ENCODE results near the gene GOLPH3L.
"Not testable (repeated sequence)": the region's sequence is repeated elsewhere in the genome, so short reads cannot be mapped to it uniquely, and the experiment has no call there.

The GOLPH3L gene

GRCh38 chr1:150661156-150661555, 35.8 kb downstream of the GOLPH3L start:
- H3K27ac ChIP-seq = no peak overlapping the region
- H4K20me1 ChIP-seq (ENCODE audit: insufficient read depth) = no peaks in the 10 kb centered on the region
- H3K79me2 ChIP-seq (ENCODE audit: insufficient read depth, low read depth) = no peaks in the 10 kb centered on the region
- no peak overlapping the region for H3K9ac ChIP-seq
- peaks cover 6% of the 10 kb centered on the region for H3K4me1 ChIP-seq (ENCODE audit: low read depth, poor library complexity, severe bottlenecking)
- H2AFZ ChIP-seq (ENCODE audit: low read depth) = no peak overlapping the region
- no peaks in the 10 kb centered on the region for H3K36me3 ChIP-seq (ENCODE audit: insufficient read depth)
- H3K27me3 ChIP-seq (ENCODE audit: insufficient read depth, low read depth) = no peaks in the 10 kb centered on the region
- H3K4me2 ChIP-seq = no peak overlapping the region
- no peak overlapping the region for H3K4me3 ChIP-seq (IDR thresholded peaks at IDR 0.05; ENCODE audit: insufficient read depth, low read depth, low read length)
- no peak for TF ChIP-seq CTCF (conservative IDR thresholded peaks at IDR 0.05; ENCODE audit: low read depth, low read length)

- H3K27ac ChIP-seq = no peak overlapping the region
These were observed 36.4 kb downstream of the GOLPH3L start for GRCh38 chr1:150660584-150660983.

GRCh38 chr1:150657064-150657463, 39.9 kb downstream of the GOLPH3L start:
- not testable (repeated sequence) for H3K36me3 ChIP-seq (ENCODE audit: insufficient read depth); H3K9ac ChIP-seq

More at GRCh38 chr1:150660584-150660983, 36.4 kb downstream of the GOLPH3L start:
- no peak overlapping the region for H2AFZ ChIP-seq (ENCODE audit: low read depth)
- H3K4me1 ChIP-seq (ENCODE audit: low read depth, poor library complexity, severe bottlenecking) = peaks cover 6% of the 10 kb centered on the region
- H3K9ac ChIP-seq = no peak overlapping the region
- no peak overlapping the region for H3K4me2 ChIP-seq
- no peaks in the 10 kb centered on the region for H4K20me1 ChIP-seq (ENCODE audit: insufficient read depth)
- H3K27me3 ChIP-seq (ENCODE audit: insufficient read depth, low read depth) = no peaks in the 10 kb centered on the region
- H3K36me3 ChIP-seq (ENCODE audit: insufficient read depth) = no peaks in the 10 kb centered on the region
- TF ChIP-seq CTCF (conservative IDR thresholded peaks at IDR 0.05; ENCODE audit: low read depth, low read length) = no peak
- H3K79me2 ChIP-seq (ENCODE audit: insufficient read depth, low read depth) = no peaks in the 10 kb centered on the region
- no peak overlapping the region for H3K4me3 ChIP-seq (IDR thresholded peaks at IDR 0.05; ENCODE audit: insufficient read depth, low read depth, low read length)

GRCh38 chr1:150654635-150655034, 42.3 kb downstream of the GOLPH3L start:
- not testable (repeated sequence) for H2AFZ ChIP-seq (ENCODE audit: low read depth); H3K4me3 ChIP-seq (IDR thresholded peaks at IDR 0.05; ENCODE audit: insufficient read depth, low read depth, low read length); H3K9ac ChIP-seq; H3K27ac ChIP-seq; H3K36me3 ChIP-seq (ENCODE audit: insufficient read depth); H3K4me1 ChIP-seq (ENCODE audit: low read depth, poor library complexity, severe bottlenecking); H3K27me3 ChIP-seq (ENCODE audit: insufficient read depth, low read depth); H3K4me2 ChIP-seq; H4K20me1 ChIP-seq (ENCODE audit: insufficient read depth); H3K79me2 ChIP-seq (ENCODE audit: insufficient read depth, low read depth)

More at GRCh38 chr1:150657064-150657463, 39.9 kb downstream of the GOLPH3L start:
- H3K27ac ChIP-seq; H3K27me3 ChIP-seq (ENCODE audit: insufficient read depth, low read depth); H2AFZ ChIP-seq (ENCODE audit: low read depth); H3K4me1 ChIP-seq (ENCODE audit: low read depth, poor library complexity, severe bottlenecking); H3K79me2 ChIP-seq (ENCODE audit: insufficient read depth, low read depth); H3K4me3 ChIP-seq (IDR thresholded peaks at IDR 0.05; ENCODE audit: insufficient read depth, low read depth, low read length); H4K20me1 ChIP-seq (ENCODE audit: insufficient read depth); H3K4me2 ChIP-seq: not testable (repeated sequence)

- Histone ChIP-seq H3K4me3 (IDR thresholded peaks at IDR 0.05; ENCODE audit: insufficient read depth, low read depth, low read length) (no peak overlapping the region), H2AFZ (ENCODE audit: low read depth) (no peak overlapping the region), H3K9ac (no peak overlapping the region), H3K36me3 (ENCODE audit: insufficient read depth) (no peaks in the 10 kb centered on the region), H3K79me2 (ENCODE audit: insufficient read depth, low read depth) (no peaks in the 10 kb centered on the region), H3K4me2 (no peak overlapping the region), H4K20me1 (ENCODE audit: insufficient read depth) (no peaks in the 10 kb centered on the region), H3K27me3 (ENCODE audit: insufficient read depth, low read depth) (no peaks in the 10 kb centered on the region), H3K4me1 (ENCODE audit: low read depth, poor library complexity, severe bottlenecking) (no peaks in the 10 kb centered on the region), H3K27ac (no peak overlapping the region)
- TF ChIP-seq CTCF (conservative IDR thresholded peaks at IDR 0.05; ENCODE audit: low read depth, low read length) = no peak
These were observed 46.8 kb downstream of the GOLPH3L start for GRCh38 chr1:150650193-150650592.

Measured in KMS-11 (cell line).